Left colon (tissue), 2 donors: Measurements from ENCODE around the gene SIGLEC11. TPM values are rescaled to one million over a fixed set of nuclear protein-coding genes. Genes with fewer than 3 reads are reported as not detected.
"Not testable (repeated sequence)": the region's sequence is repeated elsewhere in the genome, so short reads cannot be mapped to it uniquely, and the experiment has no call there.

Source experiments
- ATAC-seq: fragments of 200-7000 bp; cut with Tn5 transposase; one replicate; pipeline ENCODE4 v1.9.1; 2020; ENCODE audit warnings: mild to moderate bottlenecking, moderate library complexity
- DNase-seq, 2 donors: peaks; one replicate each; pipeline ENCODE4 v3.0.0-alpha.2; 2020
- intact Hi-C, 2 donors: fragments of 100-400 bp; cut with DNase I in 1 of 2; cut with micrococcal nuclease in 1 of 2; formaldehyde crosslinking; loops; one replicate each; pipeline versions ENCODE4 v1.11.2 to v1.14.0; 2022; cut with DNase I, micrococcal nuclease
- long read RNA-seq: library from polyadenylated mRNA; unstranded; transcript quantifications from one replicate; pipeline ENCODE4 v2.0.0, GENCODE V29; 2021
- total RNA-seq, 2 donors: library from RNA; stranded (reverse); fragmentation: NEBNext Ultra II Directional; extraction: Animal tissue kit (Norgen Biotek cat#: 25700); gene quantifications; one replicate each; pipeline ENCODE4 v1.2.1, GENCODE V29; 2021
- donor health status: DM: no; HTN: no; CAD: no.
- donor health status: DM: yes; HTN: yes; CAD: no.

Gene SIGLEC11
- under 1 TPM; 0.40 to 0.75 TPM for total RNA-seq
- long read RNA-seq: 0 reads

GRCh38 chr19:49960980-49961379 lies at the start of gene SIGLEC11:
TSS of gene SIGLEC11 (minus strand) at chr19:49961172. CDS start at chr19:49961081, 91 bp downstream.
- ATAC-seq, DNase-seq, intact Hi-C loops: not testable (repeated sequence)

GRCh38 chr19:50008532-50008931 lies 47.6 kb upstream of the SIGLEC11 start:
- ATAC-seq: peak; percentile 58
- intact Hi-C loops: no loop called here
- DNase-seq: peak in 1 of 2 donors; percentile 54

GRCh38 chr19:50007947-50008346 lies 47.0 kb upstream of the SIGLEC11 start:
- intact Hi-C loops: no loop called here
- DNase-seq (no peak), ATAC-seq (no peak)

GRCh38 chr19:50007170-50007569 lies 46.2 kb upstream of the SIGLEC11 start:
- ATAC-seq (peak; percentile 35), DNase-seq (no peak)
- intact Hi-C loops: no loop called here

GRCh38 chr19:50005428-50005827 lies 44.5 kb upstream of the SIGLEC11 start:
- ATAC-seq (no peak), DNase-seq (no peak)
- intact Hi-C loops: no loop called here

- intact Hi-C loops: no loop called here
- ATAC-seq (peak; percentile 36), DNase-seq (no peak)
Measured at GRCh38 chr19:50003810-50004419, 42.9 kb upstream of the SIGLEC11 start.

GRCh38 chr19:50003254-50003788 lies 42.3 kb upstream of the SIGLEC11 start:
- DNase-seq (no peak), ATAC-seq (no peak)
- intact Hi-C loops: no loop called here

GRCh38 chr19:50002386-50002960 lies 41.5 kb upstream of the SIGLEC11 start:
- no peak for DNase-seq
- intact Hi-C loops: no loop called here
- no peak for ATAC-seq

GRCh38 chr19:50001775-50002174 lies 40.8 kb upstream of the SIGLEC11 start:
- intact Hi-C loops: no loop called here
- DNase-seq (no peak), ATAC-seq (no peak)

GRCh38 chr19:50000841-50001557 lies 40.0 kb upstream of the SIGLEC11 start:
- ATAC-seq (no peak), DNase-seq (no peak)
- intact Hi-C loops: no loop called here

- intact Hi-C loops: no loop called here
- ATAC-seq (no peak), DNase-seq (no peak)
Measured at GRCh38 chr19:50000038-50000840, 39.3 kb upstream of the SIGLEC11 start.

GRCh38 chr19:49999371-50000010 lies 38.5 kb upstream of the SIGLEC11 start:
- intact Hi-C loops: no loop called here
- DNase-seq (no peak), ATAC-seq (no peak)

- DNase-seq: no peak
- intact Hi-C loops: no loop called here
- peak; percentile 71 for ATAC-seq
Measured at GRCh38 chr19:49997709-49998108, 36.7 kb upstream of the SIGLEC11 start.

- intact Hi-C loops: no loop called here
- DNase-seq: no peak
- no peak for ATAC-seq
Measured at GRCh38 chr19:49988433-49988832, 27.5 kb upstream of the SIGLEC11 start.

GRCh38 chr19:49988007-49988406 lies 27.0 kb upstream of the SIGLEC11 start:
- DNase-seq: no peak
- no peak for ATAC-seq
- intact Hi-C loops: no loop called here

GRCh38 chr19:49987159-49987698 lies 26.3 kb upstream of the SIGLEC11 start:
- peak; percentile 89 for ATAC-seq
- intact Hi-C loops: no loop called here
- peak; percentile 85 to 96 for DNase-seq

GRCh38 chr19:49986354-49986753 lies 25.4 kb upstream of the SIGLEC11 start:
- no peak for DNase-seq
- no peak for ATAC-seq
- intact Hi-C loops: no loop called here

- intact Hi-C loops: no loop called here
- no peak for DNase-seq
- ATAC-seq: no peak
Measured at GRCh38 chr19:49985871-49986270, 24.9 kb upstream of the SIGLEC11 start.
